HG02759 (cell line): Measurements from ENCODE around the gene FLNC.

Source experiments
- ATAC-seq: cut with Tn5 transposase; IDR thresholded peaks from one replicate; pipeline ENCODE4 v1.9.1; 2021; ENCODE audit warnings: mild to moderate bottlenecking, moderate library complexity; ENCODE audit not compliant: unreplicated experiment

FLNC gene

DNA sequence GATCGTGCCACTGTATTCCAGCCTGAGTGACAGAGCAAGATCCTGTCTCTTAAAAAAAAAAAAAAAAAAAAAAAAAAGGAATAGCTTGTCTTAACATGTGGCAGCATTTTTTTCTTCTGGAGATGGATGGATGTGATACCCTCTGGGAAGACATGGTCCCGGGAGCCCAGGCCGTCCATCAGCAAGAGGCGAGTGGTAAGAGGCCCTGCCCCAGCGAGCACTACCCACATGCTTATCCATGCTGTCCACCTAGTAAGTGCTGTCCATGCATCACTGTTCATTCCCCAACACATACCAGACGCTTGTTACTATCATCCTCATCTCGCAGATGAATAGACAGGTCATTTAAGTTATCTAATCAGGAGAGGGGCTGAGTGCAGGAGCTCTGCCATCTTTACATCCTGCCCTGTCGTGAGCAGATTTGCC is 45.3 kb downstream of the FLNC start:
- ATAC-seq = no peak

DNA sequence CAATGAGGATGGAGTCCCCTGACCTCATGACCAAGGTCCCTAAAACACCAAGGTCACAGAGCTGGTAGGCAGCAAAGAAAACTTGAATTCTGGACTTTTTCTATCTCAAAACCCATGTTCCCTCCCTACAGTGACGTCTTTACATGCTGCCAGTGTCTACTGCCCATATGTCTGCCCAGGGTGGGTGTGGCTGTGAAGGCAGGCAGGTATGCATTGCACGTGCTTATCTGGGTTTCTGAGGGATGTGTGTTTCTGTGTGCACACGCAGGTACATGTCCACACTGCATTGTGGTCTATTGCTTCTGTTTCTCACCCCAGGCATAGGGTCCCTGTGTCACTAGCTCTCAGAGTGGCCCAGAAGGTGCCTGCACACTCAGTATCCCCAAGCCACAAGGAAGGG is 45.9 kb downstream of the FLNC start:
- no peak for ATAC-seq

DNA sequence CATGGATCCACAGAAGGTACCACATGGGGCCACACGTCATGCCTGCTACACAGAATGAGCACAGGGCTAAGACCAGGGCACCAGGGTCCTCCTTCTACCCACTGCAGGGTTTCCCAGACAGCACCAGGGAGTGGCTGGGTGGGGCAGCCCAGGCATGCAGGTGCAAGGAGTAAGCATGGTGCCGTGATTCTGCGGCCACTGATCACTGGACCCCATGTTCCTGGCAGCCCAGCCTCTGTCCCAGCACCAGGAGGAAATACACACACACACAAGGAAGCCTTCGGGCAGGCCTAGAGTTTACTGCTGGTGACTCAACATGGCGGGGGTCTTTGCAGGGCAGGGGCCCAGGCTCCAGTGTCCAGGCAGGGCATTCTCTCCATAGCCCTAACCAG is 46.4 kb downstream of the FLNC start:
- ATAC-seq = no peak

DNA sequence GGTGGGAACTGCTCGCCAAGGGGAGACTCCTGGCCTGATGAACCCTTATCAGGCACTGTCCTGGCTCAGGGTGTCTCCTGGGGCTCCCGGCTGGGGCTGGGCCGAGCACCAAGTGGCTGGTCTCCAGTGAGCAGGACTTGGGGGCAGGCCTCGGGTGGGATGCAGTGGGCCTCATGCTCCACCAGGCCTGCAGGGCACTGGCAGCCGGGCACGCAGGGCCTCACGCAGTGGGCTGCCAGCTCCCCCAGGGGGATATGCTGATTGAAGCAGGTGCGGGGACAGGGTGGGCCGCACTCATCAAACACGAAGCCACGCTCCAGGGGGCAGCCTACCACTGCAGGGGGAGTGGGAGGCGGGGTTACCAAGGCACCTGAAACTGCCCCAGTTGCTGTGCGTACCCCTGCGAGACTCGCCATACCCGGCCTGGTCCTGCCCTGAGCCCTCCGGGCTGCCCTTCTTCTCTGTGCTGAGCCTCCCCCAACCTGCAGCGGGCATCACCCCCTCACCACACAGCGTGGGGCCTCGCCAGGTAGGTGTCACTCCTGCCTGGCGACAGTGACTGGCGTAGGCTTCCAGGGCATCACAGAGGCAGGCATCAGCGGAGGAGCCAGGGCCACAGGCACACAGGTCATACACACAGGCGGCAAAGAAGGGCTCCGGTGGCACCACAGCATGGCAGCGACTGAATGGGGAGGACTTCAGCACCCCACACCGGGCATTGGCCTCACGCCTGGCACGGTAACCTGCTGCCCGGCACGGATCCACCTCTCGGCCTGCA is 47.0 kb downstream of the FLNC start:
- ATAC-seq = no peak

DNA sequence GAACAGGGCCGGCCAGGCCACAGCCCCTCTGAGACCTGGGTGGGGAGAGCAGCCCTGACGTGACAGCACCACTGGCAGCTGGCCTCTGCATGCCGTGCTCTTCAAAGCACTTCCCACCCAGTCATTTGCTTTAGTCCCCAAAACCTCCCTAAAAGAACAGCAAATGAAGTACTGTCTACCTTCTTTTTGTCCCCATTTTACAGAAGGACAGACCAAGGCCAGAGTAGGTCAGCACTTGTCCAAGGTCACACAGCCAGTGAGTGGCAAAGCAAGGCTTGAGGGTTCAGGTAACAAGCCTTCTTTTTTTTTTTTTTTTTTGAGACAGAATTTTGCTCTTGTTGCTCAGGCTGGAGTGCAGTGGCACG is 47.5 kb downstream of the FLNC start:
- no peak for ATAC-seq

DNA sequence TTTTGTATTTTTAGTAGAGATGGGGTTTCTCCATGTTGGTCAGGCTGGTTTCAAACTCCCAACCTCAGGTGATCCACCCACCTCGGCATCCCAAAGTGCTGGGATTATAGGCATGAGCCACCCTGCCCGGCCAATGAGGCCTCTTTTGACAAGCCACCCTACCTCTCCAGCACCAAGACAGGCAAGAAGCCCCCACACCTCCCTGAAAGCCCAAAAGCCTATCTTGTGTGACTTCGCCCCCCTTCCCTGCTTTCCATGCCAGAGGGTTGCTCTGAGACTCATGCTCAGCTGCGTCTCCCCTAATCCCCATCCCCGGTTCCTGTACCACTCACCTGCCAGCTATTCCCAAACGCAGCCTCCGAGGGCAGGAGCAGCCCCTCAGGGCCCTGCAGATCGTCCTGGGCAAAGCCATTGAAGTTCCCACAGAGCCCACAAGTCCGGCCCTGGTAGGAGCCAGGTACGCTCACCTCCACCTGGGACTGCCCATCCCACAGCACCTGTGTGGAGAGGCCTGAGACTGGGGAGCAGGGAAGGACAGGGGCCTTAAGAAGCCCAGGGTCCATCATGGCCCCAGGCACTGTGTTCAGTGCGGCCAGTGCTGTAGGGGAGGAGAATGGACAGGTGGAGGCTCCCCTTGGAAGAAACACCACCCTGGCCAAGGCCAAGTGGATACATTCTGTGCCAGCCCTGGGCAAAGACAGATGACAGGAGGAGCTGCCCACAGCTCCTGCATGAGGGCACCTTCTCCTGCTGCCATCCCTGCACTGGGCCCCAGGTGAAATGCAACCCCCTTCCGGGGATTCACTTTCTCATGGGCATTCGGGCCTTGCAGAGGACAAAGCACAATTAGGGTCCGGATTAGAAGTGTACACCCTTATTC is 48.3 kb downstream of the FLNC start:
- ATAC-seq = no peak

DNA sequence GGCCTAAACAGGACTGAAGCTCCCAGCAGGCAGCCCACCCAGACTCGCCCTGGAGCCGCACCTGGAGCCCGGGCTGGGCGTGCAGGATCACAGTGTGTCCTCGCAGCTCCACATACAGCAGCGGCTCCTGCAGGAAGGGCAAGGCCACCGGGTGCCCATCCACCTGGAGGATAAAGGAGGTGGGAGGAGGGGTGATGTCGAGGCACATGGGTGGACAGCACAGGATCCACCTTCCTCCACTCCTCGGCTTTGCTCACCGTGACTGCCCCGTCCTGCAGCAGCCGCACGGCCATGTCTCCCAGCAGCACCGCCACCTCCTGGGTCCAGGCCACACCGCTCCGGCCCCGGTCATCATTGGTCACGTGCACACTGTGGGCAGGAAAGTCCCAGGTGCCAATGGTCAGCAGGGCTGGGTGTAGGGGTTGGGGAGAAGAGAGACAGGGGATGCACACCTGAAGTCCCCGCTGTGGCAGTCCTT is 49.3 kb downstream of the FLNC start:
- ATAC-seq = no peak

DNA sequence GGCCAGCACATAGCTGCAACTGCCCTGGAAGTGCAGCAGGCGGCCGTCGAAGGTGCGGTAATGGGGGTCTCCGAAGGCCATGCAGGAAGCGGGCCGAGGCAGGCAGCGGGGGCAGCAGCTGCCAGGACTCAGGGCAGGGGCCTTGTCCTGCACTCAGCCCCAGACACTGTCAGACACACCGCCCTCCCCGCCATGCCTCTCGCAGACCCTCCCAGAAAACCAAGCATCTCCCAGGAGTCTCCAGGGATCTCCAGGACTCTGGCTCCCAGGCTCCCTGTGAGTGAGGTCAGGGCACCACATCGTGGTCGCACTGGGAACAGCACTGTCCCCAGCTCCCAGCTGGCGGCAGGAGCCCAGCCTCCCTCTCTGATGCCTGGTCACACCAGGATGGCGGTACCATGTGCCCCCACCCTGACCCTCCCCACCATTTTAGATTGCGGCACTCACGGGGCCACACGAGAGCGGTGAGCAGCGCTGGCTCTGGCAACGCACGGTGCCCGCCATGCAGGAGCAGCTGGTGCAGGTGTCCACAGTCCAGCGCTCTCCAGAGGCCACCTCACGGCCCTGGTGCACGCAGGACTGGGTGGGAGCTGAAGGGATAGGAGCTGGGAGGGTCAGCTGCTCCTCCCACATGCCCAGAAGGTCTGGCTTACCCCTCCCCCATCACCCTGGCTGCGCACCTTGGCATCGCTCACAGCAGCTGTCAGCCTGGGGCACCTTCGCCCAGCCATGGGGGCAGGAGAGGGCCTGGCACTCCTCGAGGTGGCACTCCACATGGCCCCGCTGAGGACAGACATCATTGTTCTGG is 49.9 kb downstream of the FLNC start:
- ATAC-seq = no peak

DNA sequence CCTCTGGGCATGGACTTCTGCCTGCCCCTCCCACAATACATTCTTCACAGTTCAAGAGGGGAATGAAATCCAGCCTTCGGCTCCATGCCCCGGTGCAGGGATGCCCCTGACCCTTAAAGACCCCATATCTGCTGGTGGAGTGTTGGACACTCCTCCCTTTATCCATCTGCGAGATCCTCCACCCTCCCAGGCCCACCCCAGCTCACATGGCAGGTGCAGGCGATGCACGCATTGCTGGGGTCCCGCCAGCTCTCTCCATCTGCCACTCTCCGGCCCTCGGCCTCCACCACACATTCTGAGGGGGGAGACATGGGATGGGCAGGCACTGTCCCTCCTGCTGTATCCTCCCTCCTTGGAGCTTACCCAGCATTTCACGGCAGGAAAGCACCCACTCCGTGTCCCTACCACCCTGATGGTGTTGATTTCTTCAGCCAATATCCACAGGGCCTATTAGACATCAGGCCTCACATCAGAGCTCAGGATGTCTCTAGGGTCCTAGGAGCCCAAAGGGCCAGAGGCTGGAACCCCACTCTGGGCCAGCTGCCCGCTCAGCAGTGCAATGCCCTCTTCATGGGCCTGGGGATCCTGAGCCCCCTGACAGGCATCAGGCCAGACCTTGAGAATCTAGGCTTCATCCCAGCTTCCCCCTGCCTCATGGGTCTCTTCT is 50.7 kb downstream of the FLNC start:
- ATAC-seq = no peak

DNA sequence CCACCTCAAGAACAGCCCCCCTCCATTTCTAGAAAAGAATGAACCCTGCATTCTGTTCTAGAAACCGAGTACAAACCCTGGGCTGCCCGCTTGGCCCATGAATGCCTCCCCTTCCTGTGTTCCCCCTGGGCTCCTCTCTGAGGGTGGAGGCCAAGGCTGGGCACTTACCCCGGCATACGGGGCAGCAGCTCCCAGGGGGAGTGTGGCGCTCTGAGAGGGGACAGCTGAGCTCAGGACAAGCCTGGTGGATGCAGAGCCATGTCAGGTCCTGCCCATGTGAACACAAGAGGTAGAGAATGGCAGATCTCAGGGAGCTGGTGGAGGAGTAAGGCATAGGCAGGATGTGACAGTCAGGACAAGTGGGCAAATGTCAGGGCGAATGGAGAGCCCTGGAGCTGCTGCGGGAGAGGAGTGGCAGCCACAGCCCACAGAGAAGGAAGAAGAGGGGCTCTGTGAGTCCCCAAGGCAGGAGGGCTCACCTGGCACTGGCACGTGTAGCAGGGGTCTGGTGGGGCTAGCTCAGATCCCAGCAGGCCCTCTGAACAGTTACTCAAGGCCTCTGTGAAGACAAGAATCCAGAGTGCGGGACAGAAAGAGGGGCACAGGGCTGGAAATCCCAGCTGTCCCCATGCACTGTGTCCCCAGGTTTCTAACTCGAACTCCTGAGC is 51.4 kb downstream of the FLNC start:
- ATAC-seq = no peak

DNA sequence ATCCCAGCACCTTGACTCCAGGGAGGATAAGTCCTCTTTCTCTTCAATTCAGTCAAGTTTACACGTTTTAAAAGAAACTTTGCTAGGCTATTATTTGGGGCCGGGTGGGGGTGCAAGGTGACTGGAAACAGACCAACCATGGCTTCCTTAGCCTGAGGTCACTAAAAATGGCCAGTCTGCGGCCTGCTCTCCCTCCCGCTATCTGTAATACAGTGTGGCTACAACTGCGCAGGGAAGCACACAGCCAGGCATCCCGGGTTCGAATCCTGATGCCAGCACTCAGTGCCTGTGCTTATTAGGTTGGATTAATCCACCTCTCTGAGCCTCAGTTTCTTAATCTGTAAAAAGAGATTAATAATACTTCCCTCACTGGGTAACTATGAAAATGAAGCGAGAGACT is 51.9 kb downstream of the FLNC start:
- no peak for ATAC-seq

DNA sequence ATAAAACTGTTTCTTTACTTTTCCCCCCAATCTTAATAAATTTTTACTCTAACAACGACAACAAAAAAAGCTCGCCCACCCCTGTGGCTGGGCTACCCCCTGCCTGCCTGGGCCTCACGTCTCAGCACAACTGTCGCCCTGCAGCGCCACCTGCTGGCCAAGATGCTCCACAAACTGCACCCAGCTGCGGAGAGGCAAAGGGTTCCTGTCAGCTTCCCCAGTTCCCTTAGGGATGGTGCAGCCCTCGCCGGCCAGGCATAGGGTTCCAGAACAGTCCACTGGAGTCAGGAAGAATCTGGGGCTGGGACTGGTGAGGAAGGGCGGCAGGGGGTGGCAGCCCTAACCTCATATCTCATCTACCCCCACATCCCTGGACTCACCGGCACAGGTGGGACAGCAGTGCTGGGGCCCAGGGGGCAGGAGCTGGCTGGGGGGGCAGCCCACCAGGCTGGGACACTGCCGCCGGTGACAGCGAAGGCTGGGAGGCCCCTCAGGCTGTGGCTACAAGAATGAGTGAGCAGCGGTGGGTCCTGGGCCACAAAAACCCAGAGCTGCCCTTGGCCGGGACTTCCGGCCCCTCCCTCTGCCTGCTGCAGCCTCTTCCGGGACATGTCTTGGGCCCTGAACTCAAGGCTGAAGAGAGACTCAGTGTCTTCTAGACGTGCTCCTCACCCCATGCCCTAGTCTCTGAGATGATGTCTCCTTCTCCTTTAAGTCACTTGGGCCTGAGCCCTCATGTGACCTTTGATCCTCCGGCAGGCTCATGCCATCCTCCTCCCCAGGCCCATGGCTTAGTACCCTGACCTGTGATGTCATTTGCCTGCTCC is 53.6 kb downstream of the FLNC start:
- ATAC-seq = peak; percentile 76

DNA sequence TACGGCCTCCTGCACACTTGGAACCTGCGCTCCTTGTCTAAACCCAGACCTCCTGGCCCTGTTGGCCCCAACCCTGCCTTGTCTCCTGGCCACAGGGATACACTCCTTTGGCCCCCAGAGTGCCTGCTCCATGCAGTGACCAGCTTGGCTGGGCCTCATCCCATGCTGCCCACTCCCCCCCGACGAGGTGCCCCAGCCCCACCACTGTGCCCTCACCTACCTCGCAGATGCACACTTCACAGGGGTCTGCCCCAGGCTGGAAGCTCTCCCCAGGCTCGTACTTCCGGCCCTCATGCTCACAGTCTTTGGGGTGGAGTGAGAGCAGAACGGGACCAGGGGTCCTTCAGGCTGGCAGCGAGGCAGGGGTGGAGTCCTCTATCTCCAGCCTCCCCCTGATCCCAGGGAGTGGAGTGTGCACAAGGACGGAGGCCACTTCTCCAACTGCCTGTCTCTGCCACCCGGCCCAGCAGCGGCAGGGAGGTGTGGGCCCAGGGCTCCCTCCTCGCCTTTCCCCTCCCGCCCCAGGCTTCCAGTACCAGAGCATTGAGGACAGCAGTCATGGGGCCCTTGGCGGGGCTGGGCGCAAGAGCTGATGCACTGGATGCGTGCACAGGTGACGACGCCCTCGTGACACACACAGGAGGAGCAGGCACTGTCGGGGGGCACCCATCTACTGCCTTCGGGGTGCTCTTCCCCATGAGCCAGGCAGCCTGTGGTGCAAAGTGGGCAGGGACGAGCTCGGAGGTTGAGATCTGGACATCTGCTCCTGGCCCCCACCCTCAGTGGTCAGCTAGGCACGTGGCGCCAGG is 54.6 kb downstream of the FLNC start:
- ATAC-seq = no peak

DNA sequence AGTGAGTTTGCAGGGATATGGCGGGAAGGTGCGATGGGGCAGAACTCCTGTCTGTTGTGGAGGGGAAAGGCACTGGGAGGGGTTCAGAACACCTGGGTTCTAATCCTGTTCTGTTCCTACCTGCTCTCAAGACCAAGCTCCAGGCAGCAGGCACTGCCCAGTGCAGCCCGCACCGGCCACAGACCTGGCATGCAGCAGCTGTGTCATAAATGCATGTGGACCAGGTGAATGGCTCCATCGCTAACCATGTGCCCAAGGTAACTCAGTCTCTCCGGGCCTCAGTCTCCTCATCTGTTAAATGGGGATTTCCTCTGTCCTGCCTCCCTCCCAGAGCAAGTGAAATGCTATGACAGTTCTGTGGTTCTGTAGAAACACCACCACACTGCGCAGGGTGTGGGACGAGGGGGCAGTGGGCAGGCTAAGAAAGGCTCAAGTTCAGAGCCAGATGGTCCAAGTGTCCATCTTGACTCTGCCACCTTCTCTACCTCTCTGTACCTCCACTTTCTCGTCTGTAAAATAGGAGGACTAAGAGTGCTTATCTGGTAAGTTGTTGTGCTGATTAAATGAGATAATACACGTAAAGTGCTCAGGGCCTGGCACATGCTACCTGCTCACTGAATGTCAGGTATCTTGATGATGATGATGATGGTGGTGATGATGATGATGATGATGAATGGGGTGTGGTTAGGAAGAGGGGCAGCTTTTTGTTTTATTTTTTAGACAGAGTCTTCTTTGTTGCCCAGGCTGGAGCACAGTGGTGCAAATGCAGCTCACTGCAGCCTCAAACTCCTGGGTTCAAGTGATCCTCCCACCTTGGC is 55.4 kb downstream of the FLNC start:
- no peak for ATAC-seq

DNA sequence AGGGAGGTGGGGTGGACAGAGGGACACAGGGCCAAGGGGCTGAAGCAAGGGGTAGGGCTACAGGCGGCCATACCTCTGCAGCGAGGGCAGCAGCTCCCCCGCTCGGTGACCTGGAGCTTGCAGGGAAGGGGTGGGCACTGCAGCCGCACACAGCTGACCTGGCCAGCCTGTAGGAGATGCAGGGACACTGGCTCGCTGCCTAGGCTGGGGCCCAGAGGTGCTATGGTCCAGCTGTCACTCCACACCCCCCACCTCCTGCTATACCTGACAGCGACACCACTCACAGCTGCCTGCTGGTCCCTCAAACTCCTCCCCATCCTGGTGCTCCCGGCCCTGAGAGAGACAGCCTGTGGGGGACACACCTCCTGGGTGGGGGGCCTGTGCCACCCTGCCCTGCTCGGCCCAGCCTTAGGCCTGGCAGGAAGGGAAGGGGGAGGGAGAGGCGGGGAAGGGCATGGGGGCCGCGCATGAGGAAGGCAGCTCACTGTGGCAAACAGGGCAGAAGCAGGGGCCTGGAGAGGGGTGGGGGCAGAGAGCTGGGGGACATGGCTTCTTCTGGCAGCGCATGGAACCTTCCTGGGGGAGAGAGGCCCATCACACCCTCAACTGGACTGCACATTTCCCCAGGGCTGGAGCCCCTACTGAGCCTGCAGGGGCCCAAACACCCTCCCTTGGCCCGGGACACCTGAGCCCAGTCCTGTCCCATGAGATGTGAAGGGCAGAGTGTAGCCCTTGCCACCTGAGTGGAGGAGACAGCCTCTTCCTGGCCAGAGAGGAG is 56.4 kb downstream of the FLNC start:
- no peak for ATAC-seq

DNA sequence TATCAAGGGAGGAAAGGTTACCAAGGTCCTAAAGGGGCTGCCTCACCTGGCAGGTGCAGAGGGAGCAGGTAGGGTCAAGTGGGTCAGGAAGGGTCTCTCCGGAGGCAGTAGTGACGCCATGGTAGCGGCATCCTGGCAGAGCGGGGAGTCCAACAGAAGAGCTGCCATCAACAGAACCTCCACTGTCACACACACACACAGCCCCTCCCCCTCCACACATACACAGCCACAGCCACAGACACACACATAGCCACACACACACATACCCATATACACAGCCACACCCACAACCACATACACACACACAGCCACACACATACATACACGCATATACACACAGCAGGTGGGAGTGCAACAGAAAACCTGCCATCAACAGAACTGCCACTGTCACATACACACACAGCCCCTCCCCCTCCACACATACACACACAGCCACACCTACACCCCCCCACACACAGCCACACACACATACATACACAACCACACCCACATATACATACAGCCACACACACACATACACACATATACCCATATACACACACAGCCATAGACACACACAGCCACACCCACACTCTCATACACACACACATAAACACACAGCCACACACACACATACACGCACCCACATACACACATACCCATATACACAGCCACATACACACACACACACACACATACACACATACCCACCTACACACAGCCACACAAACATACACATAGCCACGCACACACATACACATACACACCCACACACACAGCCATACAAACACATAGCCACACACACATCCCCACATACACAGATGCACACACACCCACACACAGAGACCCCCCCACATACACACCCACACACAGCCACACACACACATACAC is 57.2 kb downstream of the FLNC start:
- ATAC-seq = no peak
